Chondrocyte (in vitro differentiated cells): Measurements from ENCODE around the gene CALY. TPM values are rescaled to one million over a fixed set of nuclear protein-coding genes. Genes with fewer than 3 reads are reported as not detected.

Source experiments
- DNase-seq: peaks from one replicate; pipeline ENCODE4 v3.0.0; 2021; ENCODE audit warnings: mixed read lengths, low spot score
- H3K27ac Mint-ChIP-seq: one replicate; pipeline ENCODE4 v1.8.0; 2021; ENCODE audit warnings: mild to moderate bottlenecking, moderate library complexity, mixed read lengths; ENCODE audit not compliant: unreplicated experiment
- H3K27me3 Mint-ChIP-seq: 2 replicates; pipeline ENCODE4 v1.8.0; 2021; ENCODE audit warnings: low read depth, mixed read lengths
- H3K36me3 Mint-ChIP-seq: 2 replicates; pipeline ENCODE4 v1.8.0; 2021; ENCODE audit warnings: low read depth, mixed read lengths
- H3K4me1 Mint-ChIP-seq: 2 replicates; pipeline ENCODE4 v1.8.0; 2021; ENCODE audit warnings: low read depth, mild to moderate bottlenecking, mixed read lengths
- H3K4me3 Mint-ChIP-seq: one replicate; pipeline ENCODE4 v1.8.0; 2021; ENCODE audit warnings: mild to moderate bottlenecking, moderate library complexity, mixed read lengths; ENCODE audit not compliant: unreplicated experiment
- H3K9me3 Mint-ChIP-seq: 2 replicates; pipeline ENCODE4 v1.8.0; 2021; ENCODE audit warnings: low read depth, mixed read lengths
- total RNA-seq: library from RNA; stranded (reverse); gene quantifications from 3 replicates; pipeline ENCODE4 v1.2.1, GENCODE V29; 2021
- TF ChIP-seq, protein P1 (sequence below): fragments of 200-600 bp; sonication (generic); IDR thresholded peaks from 2 replicates; pipeline ENCODE4 v1.5.0; 2021; ENCODE audit warnings: antibody characterized with exemption, mild to moderate bottlenecking, moderate library complexity

CALY gene
- total RNA-seq, 1 donor from 2014 or later = 8.9 TPM

DNA sequence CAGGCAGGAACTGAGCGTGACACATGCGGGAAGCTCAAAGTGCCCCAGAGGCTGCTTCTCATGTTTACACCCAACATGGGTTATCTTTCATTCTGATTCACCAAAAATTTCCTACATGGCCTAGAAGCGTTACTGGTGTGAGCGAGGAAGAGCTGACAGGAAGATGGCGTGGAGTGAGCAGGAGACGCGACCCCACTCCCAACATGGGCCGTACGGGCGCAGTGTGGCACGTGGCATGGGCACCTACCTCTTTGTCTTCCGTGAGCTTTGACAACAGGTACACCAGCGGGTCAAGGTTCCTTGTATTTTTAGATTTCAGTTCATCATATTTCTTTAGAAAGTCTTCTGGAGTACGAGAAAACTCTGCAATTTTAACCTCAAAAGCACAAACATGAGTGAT is 37.0 kb downstream of the CALY start:
- Mint-ChIP-seq H3K4me3 (no peak overlapping the region), H3K9me3 (no peaks in the 10 kb centered on the region), H3K27ac (no peak overlapping the region), H3K27me3 (no peaks in the 10 kb centered on the region), H3K4me1 (peaks cover 5% of the 10 kb centered on the region), H3K36me3 (peaks cover 39% of the 10 kb centered on the region)
- TF ChIP-seq, protein P1, sequence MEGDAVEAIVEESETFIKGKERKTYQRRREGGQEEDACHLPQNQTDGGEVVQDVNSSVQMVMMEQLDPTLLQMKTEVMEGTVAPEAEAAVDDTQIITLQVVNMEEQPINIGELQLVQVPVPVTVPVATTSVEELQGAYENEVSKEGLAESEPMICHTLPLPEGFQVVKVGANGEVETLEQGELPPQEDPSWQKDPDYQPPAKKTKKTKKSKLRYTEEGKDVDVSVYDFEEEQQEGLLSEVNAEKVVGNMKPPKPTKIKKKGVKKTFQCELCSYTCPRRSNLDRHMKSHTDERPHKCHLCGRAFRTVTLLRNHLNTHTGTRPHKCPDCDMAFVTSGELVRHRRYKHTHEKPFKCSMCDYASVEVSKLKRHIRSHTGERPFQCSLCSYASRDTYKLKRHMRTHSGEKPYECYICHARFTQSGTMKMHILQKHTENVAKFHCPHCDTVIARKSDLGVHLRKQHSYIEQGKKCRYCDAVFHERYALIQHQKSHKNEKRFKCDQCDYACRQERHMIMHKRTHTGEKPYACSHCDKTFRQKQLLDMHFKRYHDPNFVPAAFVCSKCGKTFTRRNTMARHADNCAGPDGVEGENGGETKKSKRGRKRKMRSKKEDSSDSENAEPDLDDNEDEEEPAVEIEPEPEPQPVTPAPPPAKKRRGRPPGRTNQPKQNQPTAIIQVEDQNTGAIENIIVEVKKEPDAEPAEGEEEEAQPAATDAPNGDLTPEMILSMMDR = no peak
- no peak for DNase-seq

DNA sequence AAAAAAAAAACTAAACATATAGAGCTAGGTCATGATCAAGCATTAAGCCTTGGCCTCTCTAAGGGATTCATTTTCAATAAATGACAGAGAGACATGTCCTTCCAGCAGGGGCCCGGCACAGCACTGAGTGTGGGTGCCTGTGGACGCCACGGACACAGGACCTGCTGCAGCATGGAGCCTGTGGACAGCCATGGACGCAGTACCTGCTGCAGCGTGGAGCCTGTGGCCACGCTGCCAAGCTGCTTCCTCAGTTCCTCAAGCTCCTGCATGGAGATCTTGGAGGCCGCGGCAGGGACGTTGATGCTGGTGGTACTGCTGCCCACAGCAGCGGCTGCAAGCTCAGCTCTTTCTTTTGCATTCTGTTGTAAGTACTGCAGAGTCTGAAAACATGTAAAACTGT is 37.5 kb downstream of the CALY start:
- H3K4me1 Mint-ChIP-seq = peaks cover 2% of the 10 kb centered on the region
- H3K4me3 Mint-ChIP-seq = no peak overlapping the region
- H3K9me3 Mint-ChIP-seq = no peaks in the 10 kb centered on the region
- no peaks in the 10 kb centered on the region for H3K27me3 Mint-ChIP-seq
- TF ChIP-seq, protein P1 = no peak
- peaks cover 42% of the 10 kb centered on the region for H3K36me3 Mint-ChIP-seq
- DNase-seq = no peak
- no peak overlapping the region for H3K27ac Mint-ChIP-seq

DNA sequence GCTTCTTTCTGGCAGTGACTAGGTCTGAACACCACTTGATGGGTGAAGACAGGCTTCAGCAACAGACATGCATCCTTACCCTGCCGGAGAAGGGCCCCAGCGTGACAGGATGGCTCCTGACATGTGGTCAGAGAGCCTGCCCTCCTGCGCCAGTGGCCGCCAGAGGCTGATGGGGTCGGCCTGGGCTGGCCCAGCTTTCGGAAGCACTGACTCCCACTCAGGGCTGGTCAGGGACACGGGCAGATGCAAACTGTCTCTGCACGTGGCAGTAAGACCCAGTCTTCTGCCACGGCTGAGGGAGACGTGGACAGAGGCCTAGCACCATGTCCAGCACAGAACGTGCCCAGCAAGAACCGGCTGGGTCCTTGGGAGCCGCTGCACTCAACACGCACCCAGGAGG is 38.2 kb downstream of the CALY start:
- Mint-ChIP-seq H3K4me3 (no peak overlapping the region), H3K27me3 (no peaks in the 10 kb centered on the region), H3K27ac (no peak overlapping the region), H3K9me3 (no peaks in the 10 kb centered on the region), H3K36me3 (peaks cover 43% of the 10 kb centered on the region), H3K4me1 (no peaks in the 10 kb centered on the region)
- no peak for DNase-seq
- TF ChIP-seq, protein P1 = no peak

DNA sequence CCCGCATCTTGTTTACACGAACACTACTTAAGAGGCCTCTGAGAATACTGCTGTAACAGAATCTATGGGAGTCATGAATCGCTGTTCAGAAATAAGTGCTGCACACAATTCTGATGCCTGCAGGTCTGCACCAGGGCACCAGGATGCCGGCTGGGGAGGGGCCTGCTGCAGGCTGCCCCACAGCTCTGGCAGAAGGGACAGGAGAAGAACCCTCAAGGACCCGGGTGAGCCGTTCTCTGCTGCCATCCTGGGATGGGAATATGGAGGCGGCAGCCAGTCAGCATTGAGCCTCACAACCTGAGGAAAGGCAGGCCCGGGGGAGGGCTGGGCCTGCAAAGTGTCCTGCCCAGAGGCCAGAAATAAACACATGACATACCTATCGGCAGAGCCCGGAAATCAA is 39.2 kb downstream of the CALY start:
- Mint-ChIP-seq H3K36me3 (peaks cover 40% of the 10 kb centered on the region), H3K27me3 (no peaks in the 10 kb centered on the region), H3K9me3 (no peaks in the 10 kb centered on the region), H3K27ac (no peak overlapping the region), H3K4me3 (no peak overlapping the region), H3K4me1 (no peaks in the 10 kb centered on the region)
- no peak for DNase-seq
- TF ChIP-seq, protein P1 = no peak

DNA sequence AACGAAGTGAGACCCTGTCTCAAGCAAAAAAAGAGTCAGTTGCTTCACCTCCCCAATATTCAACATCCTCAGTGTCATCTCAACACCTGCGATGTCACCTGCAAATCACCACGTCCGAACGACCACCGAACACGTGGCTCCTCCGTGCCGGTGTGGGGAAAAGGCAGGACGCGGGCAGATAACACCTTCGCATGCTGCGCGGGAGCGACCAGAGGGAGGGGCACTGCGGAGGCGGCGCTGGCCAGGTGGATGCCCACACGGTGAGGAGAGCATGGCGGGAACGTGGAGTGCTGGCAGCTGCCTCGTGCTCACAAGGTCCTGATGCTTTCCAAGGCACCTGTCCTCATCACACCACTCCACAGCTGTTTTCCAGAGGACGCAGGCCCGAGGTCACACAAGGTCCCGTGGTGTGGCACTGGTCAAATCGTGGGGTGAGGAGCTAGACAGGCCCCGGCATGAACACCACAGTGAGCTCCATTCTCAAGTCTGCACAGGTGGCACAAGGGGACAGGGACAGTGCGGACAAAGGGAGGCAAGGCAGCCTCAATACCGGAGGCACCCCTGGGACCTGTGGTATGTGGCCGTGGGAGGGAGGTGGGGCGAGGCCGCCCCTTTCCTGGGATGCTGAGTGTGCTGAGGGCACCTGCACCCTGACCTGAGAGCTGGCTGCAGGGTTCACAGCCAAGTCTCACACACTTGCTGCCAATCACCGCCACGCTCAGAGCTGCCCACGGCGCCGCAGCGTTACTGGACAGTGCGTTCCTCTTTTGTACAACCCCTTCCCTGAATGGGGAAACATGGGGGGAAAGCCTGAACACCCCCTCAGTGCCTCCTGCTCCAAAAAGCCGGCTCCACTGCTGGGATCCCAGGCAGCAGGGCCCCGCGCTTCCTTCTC is 41.0 kb downstream of the CALY start:
- H3K36me3 Mint-ChIP-seq = peaks cover 40% of the 10 kb centered on the region
- H3K4me3 Mint-ChIP-seq = no peak overlapping the region
- no peak overlapping the region for H3K27ac Mint-ChIP-seq
- TF ChIP-seq, protein P1 = no peak
- no peak for DNase-seq
- H3K9me3 Mint-ChIP-seq = no peaks in the 10 kb centered on the region
- no peaks in the 10 kb centered on the region for H3K4me1 Mint-ChIP-seq
- H3K27me3 Mint-ChIP-seq = no peaks in the 10 kb centered on the region
